K562 (cell line): ENCODE results near the gene XPO6. TPM values are rescaled to one million over a fixed set of nuclear protein-coding genes. Genes with fewer than 3 reads are reported as not detected.

Source experiments
- ATAC-seq: fragments of 200-7000 bp; cut with Tn5 transposase; 3 replicates; pipeline ENCODE4 v1.9.1; 2020; ENCODE audit warnings: moderate library complexity
- BruUV-seq: library from RNA; stranded (reverse); fragments of 400-500 nt; replicated peaks from 2 replicates; lab custom pipeline; 2021; lab: Mats Ljungman, UMichigan
- CTCF ChIA-PET: fragments of 300-600 bp; formaldehyde crosslinking; extraction: SDS; loops from one replicate; lab custom pipeline; 2021; ENCODE audit warnings: low intra/inter-chr PET ratio; lab: Yijun Ruan, JAX
- POLR2A ChIA-PET: fragments of 300-600, 350-650 bp; sonication (Branson Sonifier 250); formaldehyde crosslinking; extraction: SDS; loops from one replicate; lab custom pipeline; 2021; ENCODE audit warnings: antibody characterized with exemption, inconsistent platforms; lab: Yijun Ruan, JAX
- DNase-seq, 4 experiments: peaks; one replicate each; pipeline versions ENCODE4 v3.0.0 to v3.0.0-alpha.2; 2011 to 2018; ENCODE audit warnings: low spot score in 3 of 4, mixed read lengths in 3 of 4; ENCODE audit errors: extremely low read depth in 1 of 4
- FAIRE-seq: peaks from 2 replicates; lab custom pipeline; 2011; peaks lifted over from hg19 to GRCh38; lab: Jason Lieb, UNC
- H2AFZ ChIP-seq: 2 replicates; pipeline ENCODE4 v1.6.0; 2011; ENCODE audit warnings: low read depth, low read length, control low read depth, inconsistent platforms
- H3K27ac ChIP-seq: fragments of 200-600 bp; 3 replicates; pipeline ENCODE4 v1.8.0; 2011; ENCODE audit warnings: low read depth, mild to moderate bottlenecking, control low read depth, inconsistent platforms, low read length, moderate library complexity, mixed read lengths; ENCODE audit errors: extremely low read depth
- H3K27me3 ChIP-seq, 2 experiments: fragments of 300-600 bp in 1 of 2; 2 replicates in 1 of 2; 3 replicates in 1 of 2; pipeline versions ENCODE4 v1.6.0 to v1.8.0; 2011; ENCODE audit warnings: inconsistent platforms in 2 of 2, low read length in 2 of 2, mild to moderate bottlenecking in 1 of 2, mixed read lengths in 1 of 2, moderate library complexity in 1 of 2; ENCODE audit not compliant: control insufficient read depth in 2 of 2, insufficient read depth in 2 of 2
- H3K36me3 ChIP-seq: fragments of 300-600 bp; 3 replicates; pipeline ENCODE4 v1.8.0; 2011; ENCODE audit warnings: mild to moderate bottlenecking, low read length, inconsistent platforms; ENCODE audit not compliant: control insufficient read depth, insufficient read depth
- H3K4me1 ChIP-seq, 2 experiments: fragments of 200-600 bp in 1 of 2; replicated peaks in 1 of 2; 2 replicates in 1 of 2; 3 replicates in 1 of 2; pipeline versions ENCODE4 v1.5.1 to v1.8.0; 2011; ENCODE audit warnings: inconsistent platforms in 2 of 2, low read length in 2 of 2, mild to moderate bottlenecking in 1 of 2, mixed read lengths in 1 of 2, moderate library complexity in 1 of 2; ENCODE audit not compliant: control insufficient read depth in 2 of 2, insufficient read depth in 2 of 2
- H3K4me2 ChIP-seq: 2 replicates; pipeline ENCODE4 v1.6.1; 2011; ENCODE audit warnings: low read length, control low read depth, inconsistent platforms, mixed read lengths; ENCODE audit not compliant: insufficient read depth
- H3K4me3 ChIP-seq: fragments of 200-600 bp; sonication (generic), shearing (Covaris generic); 2 replicates; pipeline ENCODE4 v1.5.1; 2016; ENCODE audit warnings: control low read depth, inconsistent platforms
- H3K79me2 ChIP-seq: fragments of 200-600 bp; 3 replicates; pipeline ENCODE4 v1.8.0; 2011; ENCODE audit warnings: low read length, inconsistent platforms; ENCODE audit not compliant: control insufficient read depth, insufficient read depth
- H3K9ac ChIP-seq, 2 experiments: 2 replicates each; pipeline versions ENCODE4 v1.6.0 to v1.6.1; 2011; ENCODE audit warnings: low read depth in 2 of 2, low read length in 2 of 2, control low read depth in 1 of 2, inconsistent platforms in 1 of 2, mild to moderate bottlenecking in 1 of 2, mixed read lengths in 1 of 2; ENCODE audit not compliant: insufficient read depth in 1 of 2
- H3K9me1 ChIP-seq: one replicate; pipeline ENCODE4 v1.6.0; 2011; ENCODE audit warnings: inconsistent platforms, mild to moderate bottlenecking, low read length, moderate library complexity; ENCODE audit not compliant: control insufficient read depth, insufficient read depth
- H3K9me3 ChIP-seq: replicated peaks from 2 replicates; pipeline ENCODE4 v1.5.1; 2011; ENCODE audit warnings: low read depth, low read length, inconsistent platforms; ENCODE audit not compliant: control insufficient read depth, insufficient read depth
- H4K20me1 ChIP-seq: replicated peaks from 2 replicates; pipeline ENCODE4 v1.6.1; 2011; ENCODE audit warnings: low read length, inconsistent platforms, mixed read lengths; ENCODE audit not compliant: control insufficient read depth, insufficient read depth
- CAMTA2 ChIP-seq: fragments of 250-450 bp; sonication (Bioruptor Pico); conservative IDR thresholded peaks from 2 replicates; pipeline ENCODE4 v1.5.1; 2022
- EP400 ChIP-seq: fragments of 450-650 bp; IDR thresholded peaks from 2 replicates; pipeline ENCODE4 v1.6.1; 2017; ENCODE audit warnings: antibody characterized with exemption, mild to moderate bottlenecking, moderate library complexity
- PTRF ChIP-seq: fragments of 450-650 bp; IDR thresholded peaks from 2 replicates; pipeline ENCODE4 v1.6.1; 2016; ENCODE audit warnings: mild to moderate bottlenecking, missing genetic modification characterization, missing compliant biosample characterization
- SAFB ChIP-seq: fragments of 200-400 bp; formaldehyde crosslinking; IDR thresholded peaks from 2 replicates; pipeline ENCODE4 v1.6.1; 2017; ENCODE audit warnings: low read depth, low read length, borderline replicate concordance
- TEAD1 ChIP-seq, 2 experiments: fragments of 450-650 bp in 1 of 2; sonication (generic) in 1 of 2; formaldehyde crosslinking; IDR thresholded peaks; 2 replicates each; pipeline versions ENCODE4 v1.4.0 to v1.8.0; 2020 to 2022; ENCODE audit warnings: mild to moderate bottlenecking in 2 of 2, missing genetic modification reagents in 1 of 2
- ZBTB17 ChIP-seq: fragments of 450-650 bp; formaldehyde crosslinking; IDR thresholded peaks from 2 replicates; pipeline ENCODE4 v1.4.0; 2020; ENCODE audit warnings: mild to moderate bottlenecking
- ZNF79 ChIP-seq: fragments of 250-450 bp; sonication (Bioruptor Pico); IDR thresholded peaks from 2 replicates; pipeline ENCODE4 v1.4.0; 2020; ENCODE audit warnings: low read depth, mild to moderate bottlenecking, moderate library complexity
- ZSCAN32 ChIP-seq: fragments of 450-650 bp; formaldehyde crosslinking; IDR thresholded peaks from 2 replicates; pipeline ENCODE4 v1.4.0; 2020; ENCODE audit warnings: mild to moderate bottlenecking, moderate library complexity
- WGBS: fragments of 100-300 bp; shearing (Covaris generic); methylation state at CpG from one replicate; pipeline ENCODE4 v1.1.6; 2016; ENCODE audit warnings: low coverage, mixed read lengths; ENCODE audit not compliant: insufficient coverage; ENCODE audit errors: missing lambda C conversion rate; 5-methylcytosine and 5-hydroxymethylcytosine counted together
- in situ Hi-C: fragments of 300-500 bp; cut with MboI; formaldehyde crosslinking; loops from 4 replicates; pipeline ENCODE4 v1.15.0; 2018; ENCODE audit warnings: inconsistent platforms, mixed read lengths
- intact Hi-C: fragments of 100-400 bp; cut with micrococcal nuclease; formaldehyde crosslinking; loops from 2 replicates; pipeline ENCODE4 v1.14.2; 2022
- polyA plus RNA-seq, 8 experiments: library from polyadenylated mRNA; depleted of rRNA in 4 of 8; stranded (reverse) in 5 of 8; unstranded in 3 of 8; fragments of >200 nt; fragmentation: Nextera tagmentation in 2 of 8; fragmentation: Illumina TruSeq in 1 of 8; extraction: Ambion mirVana in 2 of 8; extraction: Trizol in 1 of 8; gene quantifications; 2 replicates each; pipeline versions ENCODE4 v1.2.1 to v1.2.3, GENCODE V29; 2011 to 2014; ENCODE audit warnings: inconsistent platforms in 1 of 8, missing spikeins in 1 of 8
- total RNA-seq, 7 experiments: library from RNA; depleted of rRNA in 6 of 7; stranded (reverse); fragments of >200 nt in 6 of 7; fragmentation: Illumina TruSeq in 2 of 7; extraction: Trizol in 2 of 7; gene quantifications; 2 replicates each; pipeline versions ENCODE4 v1.2.1 to v1.2.3, GENCODE V29; 2011 to 2021; ENCODE audit warnings: low replicate concordance in 1 of 7

Gene XPO6
- total and polyA plus RNA-seq, 9 of the 15 experiments (the other 6 are each of a cell fraction or from before 2014, with no cell fraction given) = 11.2 to 196 (median 119) TPM

DNA sequence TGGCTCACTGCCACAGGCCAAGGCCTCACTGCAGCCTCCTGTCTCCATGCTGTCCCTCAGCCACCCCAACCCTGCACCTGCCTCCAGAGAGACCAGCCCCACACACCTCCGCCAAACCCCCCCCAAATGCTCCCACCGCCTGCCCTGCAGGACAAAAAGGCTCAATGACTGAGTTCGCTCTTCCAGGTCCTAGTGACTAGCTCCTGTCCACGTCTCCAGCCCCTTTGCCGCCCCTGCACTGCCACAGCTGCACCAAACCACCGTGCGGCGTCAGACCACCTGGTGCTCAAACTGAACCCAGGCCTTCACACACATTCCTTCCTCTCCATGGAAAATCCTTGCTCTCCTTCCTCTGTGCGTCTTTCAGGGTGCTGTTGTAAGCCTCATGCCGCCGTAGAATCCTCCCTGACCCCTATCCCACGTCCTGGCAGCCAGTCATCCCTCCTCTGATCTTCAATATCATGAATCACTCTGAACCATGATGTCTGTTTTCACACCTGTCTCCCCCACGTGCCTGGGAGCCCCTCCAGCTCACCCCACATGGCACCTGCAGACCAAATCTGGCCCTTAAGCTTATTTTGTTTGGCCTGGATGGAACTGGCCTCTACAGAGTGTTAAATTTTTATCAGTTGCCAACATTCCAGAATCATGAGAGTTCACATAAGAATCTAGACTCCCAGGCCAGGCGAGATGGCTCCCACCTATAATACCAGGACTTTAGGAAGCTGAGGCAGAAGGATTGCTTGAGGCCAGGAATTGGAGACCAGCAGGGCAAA is 144.0 kb downstream of the XPO6 start (continued):
- TF ChIP-seq TEAD1 (CRISPR knock-in tag; IDR thresholded peaks at IDR 0.05) = no peak

DNA sequence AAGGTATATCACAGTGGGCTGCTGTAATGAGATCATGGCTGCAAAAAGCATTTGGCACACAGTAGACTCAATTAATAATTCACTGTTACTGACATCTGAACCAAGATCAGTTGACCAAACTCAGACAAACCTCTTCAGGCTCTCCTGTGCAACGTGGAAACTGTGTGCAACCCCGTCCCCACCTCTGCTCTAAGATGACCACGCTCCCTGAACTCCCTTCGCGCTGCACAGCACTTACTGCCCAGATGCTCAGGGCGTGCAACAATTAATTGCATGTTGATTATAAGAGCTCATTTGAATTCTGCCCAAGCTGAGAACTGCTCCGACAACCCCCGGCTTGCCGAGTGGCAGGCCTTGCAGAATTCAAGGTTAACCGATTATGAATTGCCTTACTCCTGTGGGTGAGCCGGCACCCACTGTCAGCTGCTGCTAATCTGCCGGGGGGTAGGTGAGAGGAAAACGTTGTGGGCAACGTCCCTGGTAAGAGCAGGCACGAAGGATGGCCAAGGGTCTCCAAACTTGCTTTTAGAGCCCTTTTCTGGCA is 147.0 kb downstream of the XPO6 start:
- no peak overlapping the region for H2AFZ ChIP-seq
- DNase-seq = no peak
- H3K36me3 ChIP-seq = no peaks in the 10 kb centered on the region
- H3K27ac ChIP-seq = no peak overlapping the region
- no peak for FAIRE-seq
- H3K4me2 ChIP-seq = no peak overlapping the region
- intact Hi-C loops (no loop called here), in situ Hi-C loops (loop anchor here (5.0 kb wide), 1 partner anchor 97 kb away; no protein-coding TSS in a partner anchor)
- no peak for ATAC-seq
- H3K9ac ChIP-seq = no peak overlapping the region
- CTCF ChIA-PET = no interaction called here
- WGBS = 3% methylated on average over 14 of the region's 15 CpGs
- POLR2A ChIA-PET = interaction anchor here (0.8 to 1.0 kb wide), 3 partner anchors 12 to 33 kb away, joined by 3 to 4 read pairs (median 3); no protein-coding TSS in a partner anchor
- no peaks in the 10 kb centered on the region for H3K9me3 ChIP-seq
- H3K4me3 ChIP-seq = no peak overlapping the region
- H4K20me1 ChIP-seq = no peaks in the 10 kb centered on the region; the same call in 1 of the 2 replicates
- H3K79me2 ChIP-seq = no peaks in the 10 kb centered on the region
- TF ChIP-seq ZSCAN32 (CRISPR knock-in tag) (no peak), PTRF (tag) (no peak), SAFB (no peak), CAMTA2 (CRISPR knock-in tag) (no peak), ZNF79 (CRISPR knock-in tag) (no peak), ZBTB17 (no peak), EP400 (no peak)
- TF ChIP-seq, all 486 proteins: peak for 0
- Histone ChIP-seq H3K27me3 (peaks cover 42 to 71% of the 10 kb centered on the region in 2 experiments), H3K4me1 (no peaks in the 10 kb centered on the region), H3K9me1 (no peaks in the 10 kb centered on the region)
- no TSS peak for BruUV-seq
